IPS-20b (cell line): ENCODE measurements around the gene ZNF432.
"Not testable (repeated sequence)": the region's sequence is repeated elsewhere in the genome, so short reads cannot be mapped to it uniquely, and the experiment has no call there.

Source experiments
- H3K27ac ChIP-seq: one replicate; pipeline ENCODE4 v1.5.1; 2013; ENCODE audit warnings: low read length
- H3K27me3 ChIP-seq: 2 replicates; pipeline ENCODE4 v1.6.1; 2013; ENCODE audit warnings: mild to moderate bottlenecking, low read length, inconsistent platforms; ENCODE audit not compliant: insufficient read depth
- H3K36me3 ChIP-seq: 2 replicates; pipeline ENCODE4 v1.6.1; 2013; ENCODE audit warnings: low read depth, mild to moderate bottlenecking, inconsistent platforms, low read length, moderate library complexity; ENCODE audit not compliant: insufficient read depth
- H3K4me1 ChIP-seq: 2 replicates; pipeline ENCODE4 v1.6.1; 2013; ENCODE audit warnings: mild to moderate bottlenecking, control low read depth, inconsistent platforms, low read length, moderate library complexity; ENCODE audit not compliant: insufficient read depth
- H3K4me3 ChIP-seq: 2 replicates; pipeline ENCODE4 v1.5.1; 2013; ENCODE audit warnings: mild to moderate bottlenecking, low read length, inconsistent platforms
- H3K9ac ChIP-seq: 2 replicates; pipeline ENCODE4 v1.6.1; 2013; ENCODE audit warnings: low read depth, mild to moderate bottlenecking, inconsistent platforms, low read length, moderate library complexity
- H3K9me3 ChIP-seq: 2 replicates; pipeline ENCODE4 v1.6.1; 2013; ENCODE audit warnings: mild to moderate bottlenecking, low read depth, low read length, inconsistent platforms; ENCODE audit not compliant: insufficient read depth

Gene ZNF432

DNA sequence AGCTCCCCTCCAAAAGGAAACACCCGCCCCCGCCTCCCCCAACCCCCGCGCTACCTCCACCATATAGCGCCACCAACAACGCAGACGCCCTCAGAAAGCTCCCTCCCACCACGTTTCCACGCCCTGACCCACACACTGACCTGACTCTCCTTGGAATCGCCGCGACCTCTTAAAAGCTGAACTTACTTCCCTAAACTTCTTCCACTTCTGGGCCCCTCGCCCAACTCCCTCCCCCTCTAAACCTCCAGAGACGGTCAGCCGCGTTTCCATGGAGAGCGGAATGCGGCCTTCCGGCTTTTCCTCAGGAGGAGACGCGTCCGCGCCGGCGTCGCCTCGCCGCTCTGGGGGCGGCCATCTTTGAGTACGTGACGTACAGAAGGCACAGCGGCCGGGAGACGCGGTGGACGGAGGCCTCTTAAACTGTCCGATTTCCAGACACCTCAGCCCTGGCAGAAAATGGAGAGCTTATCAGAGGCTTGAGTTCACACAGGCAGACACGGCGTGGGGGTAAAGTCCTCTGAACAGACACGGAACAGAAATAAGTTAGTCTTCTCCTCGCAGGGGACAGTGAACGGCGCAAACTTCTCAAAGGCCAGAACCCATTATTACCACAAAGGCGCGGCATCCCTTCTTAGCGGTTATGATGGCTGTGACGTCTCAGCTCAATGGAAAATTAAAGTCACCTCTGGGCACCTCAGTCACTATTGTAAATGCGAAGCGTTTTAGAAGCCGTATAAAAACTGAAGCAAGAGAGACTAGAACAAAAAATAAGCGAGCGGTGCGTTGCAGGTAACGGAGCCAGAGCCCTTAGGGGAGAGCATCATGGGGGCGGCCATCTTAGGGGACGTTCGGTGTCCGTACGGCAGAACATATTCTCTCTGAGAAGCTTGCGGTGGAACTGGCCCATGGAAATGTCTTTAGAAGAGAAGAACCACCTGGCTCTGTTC lies at the start of gene ZNF432:
Gene ZNF432, minus strand, starts transcription at position 284 of the 947 bp plus-strand sequence. CDS start 1,970 bp downstream, outside the sequence.
- Histone ChIP-seq H3K4me3 (peak within 1 kb of the TSS; percentile 91), H3K9me3 (peaks cover 20% of the 10 kb centered on the region)

DNA sequence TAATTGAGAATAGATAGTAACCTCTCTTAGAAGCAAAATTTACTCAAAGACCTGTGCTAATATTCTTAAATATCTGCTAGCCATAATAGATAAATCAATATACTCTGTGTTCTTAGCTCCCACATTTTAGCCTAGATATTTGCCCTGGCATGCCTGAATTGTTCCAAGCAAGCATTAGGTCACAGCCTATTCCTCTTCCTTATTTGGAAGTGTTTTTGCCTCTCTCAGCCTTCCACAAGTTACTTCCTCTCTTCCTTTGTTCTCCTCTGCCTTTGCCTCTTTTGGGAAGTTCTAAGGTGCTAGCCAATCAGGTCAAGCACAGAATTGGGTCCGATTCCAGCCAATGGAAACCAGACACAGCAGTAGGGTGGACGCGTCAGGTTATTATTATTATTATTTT lies 47.8 kb upstream of the ZNF432 start:
- Histone ChIP-seq H3K27me3 (peaks cover 15% of the 10 kb centered on the region; the same call in 1 of the 2 replicates), H3K36me3 (peaks cover 10% of the 10 kb centered on the region), H3K9me3 (peaks cover 49% of the 10 kb centered on the region), H3K4me3 (peak overlapping the region; percentile 91; the same call in 1 of the 2 replicates)
- not testable (repeated sequence) for H3K9ac ChIP-seq, H3K27ac ChIP-seq, H3K4me1 ChIP-seq

More for the DNA sequence above, at the start of gene ZNF432:
- Histone ChIP-seq H3K27me3 (no peaks in the 10 kb centered on the region), H3K9ac (peak within 1 kb of the TSS; percentile 93; the same call in 1 of the 2 replicates), H3K4me1 (no peaks in the 10 kb centered on the region), H3K27ac (peak within 1 kb of the TSS; percentile 75), H3K36me3 (peaks cover 17% of the 10 kb centered on the region)

DNA sequence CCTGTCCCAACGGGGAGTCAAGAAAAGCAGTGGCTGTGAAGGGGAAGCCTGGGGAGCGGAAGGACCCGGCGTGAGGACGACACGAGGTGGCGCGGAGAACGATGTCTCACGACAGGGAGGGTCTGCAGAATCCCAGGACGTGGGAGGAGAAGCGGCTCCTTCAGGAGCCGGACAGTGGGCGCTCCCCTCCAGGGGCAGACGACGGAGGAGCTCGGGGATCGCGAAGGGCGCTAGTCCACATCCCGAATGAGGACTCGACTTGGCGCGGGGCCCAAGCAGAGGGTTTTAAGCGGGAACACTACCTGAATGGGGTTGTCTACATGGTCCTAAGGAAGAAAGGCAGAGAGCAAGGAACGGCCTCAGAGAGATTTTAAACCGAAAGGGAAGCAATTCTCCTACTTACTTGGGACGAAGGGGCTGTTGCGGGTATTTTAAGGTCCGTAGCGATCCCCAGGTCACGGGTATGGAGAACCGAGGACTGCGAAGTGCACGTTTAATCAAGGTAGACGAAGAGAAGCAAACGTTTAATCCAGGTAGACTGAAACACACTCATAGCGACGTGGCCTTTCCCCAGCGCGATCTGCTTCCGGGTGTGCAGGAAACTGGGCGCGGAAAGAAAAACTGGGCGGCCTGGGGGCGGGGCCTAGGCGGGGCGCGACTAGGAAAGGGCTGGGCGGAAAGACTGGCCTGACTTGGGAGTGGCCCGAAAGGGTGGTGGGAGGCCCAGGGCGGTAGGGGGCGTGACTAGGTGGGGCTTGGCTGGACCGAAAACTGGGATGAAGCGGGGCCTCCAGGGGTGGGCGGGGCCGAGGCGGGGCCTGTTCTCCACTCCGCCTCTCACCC lies 46.8 kb upstream of the ZNF432 start, which contains the start of gene ZNF841:
Gene ZNF841, minus strand, starts transcription at position 594 of the 843 bp plus-strand sequence. CDS start 10,964 bp downstream, outside the sequence.
- H3K9me3 ChIP-seq = peaks cover 42% of the 10 kb centered on the region
- H3K4me3 ChIP-seq = peak within 1 kb of the TSS; percentile 91
- H3K4me1 ChIP-seq = no peaks in the 10 kb centered on the region
- H3K27me3 ChIP-seq = peaks cover 15% of the 10 kb centered on the region; the same call in 1 of the 2 replicates
- H3K36me3 ChIP-seq = peaks cover 10% of the 10 kb centered on the region
- H3K27ac ChIP-seq = no peak within 1 kb of the TSS
- peak within 1 kb of the TSS; percentile 84 for H3K9ac ChIP-seq

DNA sequence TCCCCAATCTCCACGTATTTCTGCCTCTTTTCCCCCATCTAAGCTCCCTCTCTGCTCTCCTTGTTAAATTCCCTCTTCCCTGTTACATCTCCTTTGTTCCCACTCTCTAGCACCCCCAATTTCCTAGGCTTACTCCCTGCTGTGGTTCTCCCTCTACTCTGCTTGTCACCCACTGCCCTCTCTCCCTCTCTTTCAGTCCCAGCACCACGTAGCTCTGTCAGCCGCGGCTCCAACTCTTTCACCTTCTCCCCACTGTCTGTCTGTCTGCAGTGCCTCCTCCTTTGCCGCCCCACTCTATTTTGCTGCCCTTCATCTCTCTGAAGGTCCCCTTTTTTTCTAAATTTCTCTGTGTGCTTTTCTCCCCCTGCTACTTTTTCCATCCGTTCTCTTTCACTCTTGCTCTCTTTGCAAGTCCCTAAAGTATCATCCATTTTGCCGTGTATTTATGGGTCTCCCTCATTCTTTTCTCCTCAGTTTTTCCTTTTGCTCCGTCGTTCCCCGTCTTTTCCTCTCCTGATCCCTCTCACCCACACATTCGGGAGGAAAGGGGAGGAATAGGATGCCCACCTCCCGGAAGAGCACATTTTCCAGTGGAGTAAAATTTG lies 46.0 kb upstream of the ZNF432 start:
- H3K27ac ChIP-seq = no peak overlapping the region
- peak overlapping the region; percentile 84 for H3K9ac ChIP-seq
- peaks cover 15% of the 10 kb centered on the region; the same call in 1 of the 2 replicates for H3K27me3 ChIP-seq

DNA sequence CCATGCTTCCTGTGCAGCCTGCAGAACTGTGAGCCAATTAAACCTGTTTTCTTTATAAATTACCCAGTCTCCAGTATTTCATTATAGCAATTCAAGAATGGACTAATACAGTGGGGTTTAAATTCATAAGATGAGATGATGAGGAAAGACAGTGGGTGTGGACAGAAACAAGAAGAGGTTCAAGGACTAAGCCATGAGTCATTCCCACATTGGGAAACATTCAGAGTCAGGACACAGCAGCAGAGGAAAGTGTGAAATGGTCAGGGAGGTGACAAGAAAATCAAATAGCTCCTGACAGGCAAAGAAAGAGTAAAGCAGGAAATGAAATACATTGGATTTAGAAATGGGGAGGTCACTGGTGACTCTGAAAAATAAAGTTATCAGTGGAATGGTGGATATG lies 37.8 kb upstream of the ZNF432 start:
- Histone ChIP-seq H3K9me3 (peaks cover 15% of the 10 kb centered on the region), H3K27me3 (no peaks in the 10 kb centered on the region), H3K4me3 (no peak overlapping the region), H3K9ac (no peak overlapping the region), H3K36me3 (peaks cover 55% of the 10 kb centered on the region), H3K27ac (no peak overlapping the region), H3K4me1 (no peaks in the 10 kb centered on the region)

More for the DNA sequence above, 46.0 kb upstream of the ZNF432 start:
- H3K4me3 ChIP-seq = peak overlapping the region; percentile 91
- H3K4me1 ChIP-seq = no peaks in the 10 kb centered on the region
- peaks cover 10% of the 10 kb centered on the region for H3K36me3 ChIP-seq
- peaks cover 35% of the 10 kb centered on the region for H3K9me3 ChIP-seq

DNA sequence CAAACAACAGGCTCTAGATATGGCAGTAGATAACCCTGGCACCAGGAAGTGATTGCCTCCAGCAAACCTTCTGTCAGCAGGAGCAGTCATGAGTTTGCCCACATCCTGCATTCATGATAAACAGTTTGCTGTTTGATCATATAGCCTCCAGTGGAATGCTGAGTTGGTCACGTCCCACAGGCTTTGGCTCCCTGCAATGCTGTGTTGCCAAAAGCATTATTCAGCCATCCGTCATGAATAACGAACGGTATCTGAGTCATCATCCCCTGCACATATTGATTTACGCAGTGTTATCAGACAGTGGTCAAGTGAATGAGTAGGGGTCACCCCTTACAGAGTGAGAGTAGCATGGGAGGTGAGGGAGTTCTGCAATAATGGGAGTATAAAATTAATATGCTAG lies 21.9 kb upstream of the ZNF432 start:
- H3K4me3 ChIP-seq = no peak overlapping the region
- peaks cover 78% of the 10 kb centered on the region for H3K9me3 ChIP-seq
- no peaks in the 10 kb centered on the region for H3K27me3 ChIP-seq
- H3K27ac ChIP-seq = no peak overlapping the region
- H3K36me3 ChIP-seq = peaks cover 79% of the 10 kb centered on the region
- H3K4me1 ChIP-seq = no peaks in the 10 kb centered on the region
- no peak overlapping the region for H3K9ac ChIP-seq

DNA sequence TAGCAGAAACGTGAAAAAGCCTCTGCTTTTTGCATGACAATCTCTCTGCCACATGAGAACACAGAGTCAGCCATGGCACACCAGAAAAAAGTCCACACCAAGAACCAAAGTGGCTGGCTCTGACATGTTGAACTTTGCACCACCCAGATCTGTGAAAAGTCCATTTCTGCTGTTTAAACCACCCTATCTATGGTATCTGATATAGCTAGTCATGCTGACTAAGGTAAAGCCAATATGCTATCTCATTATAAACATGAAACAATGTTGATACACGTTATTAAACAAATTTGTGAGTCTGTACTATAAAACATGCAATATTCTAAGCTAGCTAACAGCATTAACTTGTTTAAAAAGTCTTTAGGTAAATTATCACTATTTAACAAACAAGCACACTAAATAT lies 21.0 kb upstream of the ZNF432 start:
- Histone ChIP-seq H3K9ac (no peak overlapping the region), H3K9me3 (peaks cover 82% of the 10 kb centered on the region), H3K36me3 (peaks cover 79% of the 10 kb centered on the region), H3K27me3 (no peaks in the 10 kb centered on the region), H3K4me3 (no peak overlapping the region), H3K4me1 (no peaks in the 10 kb centered on the region), H3K27ac (no peak overlapping the region)

DNA sequence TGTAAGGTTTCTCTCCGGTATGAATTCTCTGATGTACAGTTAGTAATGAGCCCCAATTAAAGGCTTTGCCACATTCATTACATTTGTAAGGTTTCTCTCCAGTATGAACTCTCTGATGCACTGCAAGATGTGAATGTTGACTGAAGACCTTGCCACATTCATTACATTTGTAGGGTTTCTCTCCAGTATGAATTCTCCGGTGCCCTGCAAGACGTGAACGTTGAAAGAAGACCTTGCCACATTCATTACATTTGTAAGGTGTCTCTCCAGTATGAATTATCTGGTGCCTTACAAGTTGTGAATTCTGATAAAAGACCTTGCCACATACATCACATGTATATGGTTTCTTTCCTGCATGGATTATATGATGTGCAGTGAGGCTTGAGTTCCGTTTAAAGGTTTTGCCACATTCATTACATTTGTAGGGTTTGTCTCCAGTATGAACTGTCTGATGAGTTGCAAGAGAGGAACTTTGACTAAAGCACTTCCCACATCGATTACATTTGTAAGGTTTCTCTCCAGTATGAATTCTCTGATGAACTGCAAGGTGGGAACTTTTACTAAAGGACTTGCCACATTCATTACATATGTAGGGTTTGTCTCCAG lies 17.7 kb upstream of the ZNF432 start:
- Histone ChIP-seq H3K9ac (no peak overlapping the region), H3K36me3 (peaks cover 76% of the 10 kb centered on the region), H3K27me3 (no peaks in the 10 kb centered on the region), H3K4me1 (no peaks in the 10 kb centered on the region), H3K4me3 (no peak overlapping the region; the same call in 1 of the 2 replicates), H3K9me3 (peaks cover 92% of the 10 kb centered on the region), H3K27ac (no peak overlapping the region)

DNA sequence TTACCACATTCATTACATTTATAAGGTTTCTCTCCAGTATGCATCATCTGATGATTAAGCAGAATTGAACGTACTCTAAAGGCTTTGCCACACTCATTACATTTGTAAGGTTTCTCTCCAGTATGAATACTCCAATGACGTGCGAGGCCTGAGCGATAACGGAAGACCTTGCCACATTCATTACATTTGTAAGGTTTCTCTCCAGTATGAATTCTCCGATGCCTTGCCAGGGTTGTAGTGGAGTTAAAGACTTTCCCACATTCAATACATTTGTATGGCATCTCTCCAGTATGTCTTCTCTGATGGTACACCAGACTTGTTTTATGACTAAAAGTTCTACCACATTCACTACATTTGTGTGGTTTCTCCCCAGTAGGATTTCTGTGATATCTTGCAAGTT lies 16.8 kb upstream of the ZNF432 start:
- peaks cover 92% of the 10 kb centered on the region for H3K9me3 ChIP-seq
- peaks cover 67% of the 10 kb centered on the region for H3K36me3 ChIP-seq
- H3K27ac ChIP-seq = no peak overlapping the region
- no peak overlapping the region for H3K4me3 ChIP-seq
- no peaks in the 10 kb centered on the region for H3K27me3 ChIP-seq
- no peak overlapping the region for H3K9ac ChIP-seq
- no peaks in the 10 kb centered on the region for H3K4me1 ChIP-seq

DNA sequence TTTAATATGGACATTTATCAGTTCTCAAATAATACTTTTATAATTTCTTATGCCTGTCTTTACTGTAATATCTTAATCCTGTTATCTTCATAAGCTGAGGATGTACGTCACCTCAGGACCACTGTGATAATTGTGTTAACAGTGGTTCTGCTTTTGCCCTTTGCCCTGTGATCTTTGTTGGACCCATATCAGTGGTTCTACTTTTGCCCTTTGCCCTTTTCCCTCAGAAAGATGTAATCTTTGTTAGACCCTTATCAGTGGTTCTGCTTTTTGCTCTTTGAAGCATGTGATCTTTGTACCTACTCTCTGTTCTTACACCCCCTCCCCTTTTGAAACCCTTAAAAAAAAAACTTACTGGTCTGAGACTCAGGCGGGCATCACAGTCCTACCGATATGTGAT lies 7.8 kb upstream of the ZNF432 start:
- not testable (repeated sequence) for H3K36me3 ChIP-seq, H3K27me3 ChIP-seq, H3K9ac ChIP-seq, H3K4me3 ChIP-seq, H3K27ac ChIP-seq, H3K4me1 ChIP-seq
- H3K9me3 ChIP-seq = peaks cover 43% of the 10 kb centered on the region

DNA sequence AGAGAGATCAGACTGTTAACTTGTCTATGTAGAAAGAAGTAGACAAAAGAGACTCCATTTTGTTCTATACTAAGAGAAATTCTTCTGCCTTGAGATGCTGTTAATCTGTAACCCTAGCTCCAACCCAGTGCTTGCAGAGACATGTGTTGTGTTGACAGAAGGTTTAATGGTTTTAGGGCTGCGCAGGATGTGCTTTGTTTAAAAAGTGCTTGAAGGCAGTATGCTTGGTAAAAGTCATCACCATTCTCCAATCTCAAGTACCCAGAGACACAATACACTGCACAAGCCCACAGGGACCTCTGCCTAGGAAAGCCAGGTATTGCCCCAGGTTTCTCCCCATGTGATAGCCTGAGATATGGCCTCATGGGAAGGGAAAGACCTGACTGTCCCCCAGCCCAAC lies 3.1 kb upstream of the ZNF432 start:
- not testable (repeated sequence) for H3K27ac ChIP-seq

More for the DNA sequence above, 3.1 kb upstream of the ZNF432 start:
- not testable (repeated sequence) for H3K9ac ChIP-seq, H3K27me3 ChIP-seq, H3K4me1 ChIP-seq, H3K36me3 ChIP-seq, H3K4me3 ChIP-seq
- peaks cover 25% of the 10 kb centered on the region for H3K9me3 ChIP-seq
